GM12873 (cell line): ENCODE results near the gene HS3ST2.

Experiments
- TF ChIP-seq, protein P1 (sequence below): IDR thresholded peaks from 2 replicates; pipeline ENCODE4 v1.5.1; 2012; ENCODE audit warnings: low read depth, mild to moderate bottlenecking, moderate library complexity, low read length, control low read depth; ENCODE audit not compliant: insufficient read depth; ENCODE audit errors: missing control alignments

Gene HS3ST2

DNA sequence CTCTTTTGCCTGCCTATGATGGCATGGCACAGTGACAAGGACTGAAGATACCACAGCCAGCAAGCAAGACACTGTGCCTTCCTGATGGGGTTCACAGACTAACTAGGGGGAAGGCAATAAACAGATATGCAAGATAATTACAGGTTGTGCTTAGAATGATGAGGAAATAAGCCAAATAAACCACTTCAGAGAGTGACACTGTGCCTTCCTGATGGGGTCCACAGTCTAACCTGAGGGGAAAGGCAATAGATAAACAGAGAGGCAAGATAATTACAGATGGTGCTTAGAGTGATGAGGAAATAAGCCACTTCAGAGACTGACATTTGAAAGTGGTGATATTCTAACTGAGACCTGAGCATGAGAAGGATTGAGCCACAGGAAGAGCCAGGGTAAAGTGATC, 84.2 kb downstream of the HS3ST2 start:
- TF ChIP-seq, protein P1, sequence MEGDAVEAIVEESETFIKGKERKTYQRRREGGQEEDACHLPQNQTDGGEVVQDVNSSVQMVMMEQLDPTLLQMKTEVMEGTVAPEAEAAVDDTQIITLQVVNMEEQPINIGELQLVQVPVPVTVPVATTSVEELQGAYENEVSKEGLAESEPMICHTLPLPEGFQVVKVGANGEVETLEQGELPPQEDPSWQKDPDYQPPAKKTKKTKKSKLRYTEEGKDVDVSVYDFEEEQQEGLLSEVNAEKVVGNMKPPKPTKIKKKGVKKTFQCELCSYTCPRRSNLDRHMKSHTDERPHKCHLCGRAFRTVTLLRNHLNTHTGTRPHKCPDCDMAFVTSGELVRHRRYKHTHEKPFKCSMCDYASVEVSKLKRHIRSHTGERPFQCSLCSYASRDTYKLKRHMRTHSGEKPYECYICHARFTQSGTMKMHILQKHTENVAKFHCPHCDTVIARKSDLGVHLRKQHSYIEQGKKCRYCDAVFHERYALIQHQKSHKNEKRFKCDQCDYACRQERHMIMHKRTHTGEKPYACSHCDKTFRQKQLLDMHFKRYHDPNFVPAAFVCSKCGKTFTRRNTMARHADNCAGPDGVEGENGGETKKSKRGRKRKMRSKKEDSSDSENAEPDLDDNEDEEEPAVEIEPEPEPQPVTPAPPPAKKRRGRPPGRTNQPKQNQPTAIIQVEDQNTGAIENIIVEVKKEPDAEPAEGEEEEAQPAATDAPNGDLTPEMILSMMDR: no peak

DNA sequence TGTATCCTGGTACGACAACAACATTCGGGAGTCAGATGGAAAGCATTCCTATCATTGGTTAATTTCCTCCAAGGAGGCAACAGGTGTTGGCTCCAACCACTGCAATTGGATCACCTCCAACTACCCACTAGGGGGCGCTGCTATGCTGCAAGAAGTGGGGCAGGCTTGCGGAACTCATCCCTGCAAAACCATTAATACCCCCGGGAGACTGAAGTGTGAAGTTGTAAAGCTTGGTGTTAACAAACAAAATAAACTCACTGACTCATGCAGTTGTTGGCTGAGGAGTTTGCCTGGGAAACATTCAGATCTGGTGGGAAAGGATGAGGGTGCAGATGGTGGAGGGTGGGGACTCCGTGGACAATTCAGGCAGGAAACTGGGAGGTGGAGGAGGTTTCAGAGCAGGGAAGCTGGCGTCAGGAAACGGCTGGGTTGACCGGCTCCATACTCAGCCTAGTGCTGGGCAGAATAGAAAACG, 84.9 kb downstream of the HS3ST2 start:
- TF ChIP-seq, protein P1: peak; percentile 88

DNA sequence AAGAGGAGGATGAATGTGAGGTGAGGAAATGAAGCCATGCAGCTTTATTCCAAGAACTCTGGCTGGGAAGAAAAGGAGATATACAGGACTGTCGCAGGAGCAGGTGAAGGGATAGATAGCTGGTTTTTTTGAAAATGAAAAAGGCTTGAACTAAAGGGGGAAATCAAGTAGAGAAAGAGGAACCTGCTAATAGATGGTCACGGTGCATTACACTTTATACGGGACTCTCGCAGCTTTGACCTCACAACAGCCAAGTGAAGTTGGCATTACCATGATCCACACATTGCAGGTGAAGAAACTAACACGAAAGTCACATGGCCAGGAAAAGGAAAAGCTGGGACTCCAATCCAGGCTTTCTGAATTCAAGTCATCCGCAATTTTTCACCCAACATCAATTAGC, 86.9 kb downstream of the HS3ST2 start:
- TF ChIP-seq, protein P1: no peak

DNA sequence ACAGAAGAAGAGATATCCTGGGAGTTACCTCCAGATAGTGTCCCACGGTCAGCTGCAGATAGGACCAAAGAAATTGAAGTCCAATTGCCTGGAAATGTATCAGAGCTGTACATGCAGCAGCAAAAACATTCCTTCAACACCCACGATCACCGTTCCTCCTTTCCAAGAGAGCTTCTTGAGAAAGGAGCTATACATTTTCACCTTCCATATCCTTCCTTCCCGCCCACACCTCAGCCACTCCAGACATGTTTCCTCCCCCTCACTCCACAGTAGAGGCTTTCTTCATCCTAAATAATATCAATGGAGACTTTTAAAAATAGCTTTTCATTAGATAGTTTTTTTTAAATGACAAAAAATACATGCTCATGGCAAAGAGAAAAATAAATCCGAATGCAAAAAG, 87.6 kb downstream of the HS3ST2 start:
- TF ChIP-seq, protein P1: no peak

DNA sequence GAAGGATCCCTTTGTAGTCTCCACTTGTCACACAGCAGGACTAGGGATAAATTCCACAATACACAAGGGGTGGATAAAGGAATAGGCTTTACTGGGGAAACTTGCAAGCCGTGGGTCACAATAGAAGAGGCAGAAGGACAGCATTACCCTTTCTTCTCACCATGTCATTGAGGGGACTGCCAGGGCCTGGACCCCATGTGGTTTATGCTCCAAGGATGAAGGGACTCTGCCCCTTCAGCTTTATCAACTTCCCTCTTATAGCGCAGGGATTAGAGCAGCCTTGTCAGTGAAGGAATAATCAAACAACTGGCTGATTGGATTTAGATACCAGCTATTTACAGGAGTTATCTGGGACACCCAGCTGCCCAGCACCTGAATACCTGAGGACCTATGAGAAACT, 89.8 kb downstream of the HS3ST2 start:
- TF ChIP-seq, protein P1: no peak

DNA sequence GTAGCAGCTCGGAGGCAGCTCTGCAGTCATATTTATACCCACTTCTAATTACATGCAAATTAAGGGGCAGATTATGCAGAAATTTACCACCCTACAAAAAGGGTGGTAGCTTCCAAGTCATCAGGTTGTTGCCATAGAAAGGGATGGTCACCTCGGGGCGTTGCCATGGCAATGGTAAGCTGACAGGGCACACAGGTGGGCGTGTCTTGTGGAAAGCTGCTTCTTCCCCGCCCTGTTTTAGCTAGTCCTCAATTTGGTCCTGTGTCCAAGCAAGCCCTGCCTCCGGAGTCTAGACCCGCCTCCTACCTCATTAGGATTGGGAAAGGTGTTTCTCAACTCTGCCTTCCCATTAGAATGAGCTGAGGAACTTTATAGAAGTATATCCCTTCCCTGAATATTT, 98.7 kb downstream of the HS3ST2 start:
- TF ChIP-seq, protein P1: no peak

DNA sequence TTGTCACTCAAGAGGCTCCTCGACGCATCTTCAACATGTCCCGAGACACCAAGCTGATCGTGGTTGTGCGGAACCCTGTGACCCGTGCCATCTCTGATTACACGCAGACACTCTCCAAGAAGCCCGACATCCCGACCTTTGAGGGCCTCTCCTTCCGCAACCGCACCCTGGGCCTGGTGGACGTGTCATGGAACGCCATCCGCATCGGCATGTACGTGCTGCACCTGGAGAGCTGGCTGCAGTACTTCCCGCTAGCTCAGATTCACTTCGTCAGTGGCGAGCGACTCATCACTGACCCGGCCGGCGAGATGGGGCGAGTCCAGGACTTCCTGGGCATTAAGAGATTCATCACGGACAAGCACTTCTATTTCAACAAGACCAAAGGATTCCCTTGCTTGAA, 101.0 kb downstream of the HS3ST2 start:
- TF ChIP-seq, protein P1: no peak
